DND-41 (cell line): ENCODE data around the gene PIEZO2.

Source experiments
- CTCF ChIP-seq: IDR thresholded peaks from 2 replicates; pipeline ENCODE4 v1.5.1; 2012; ENCODE audit warnings: borderline replicate concordance, low read length, moderate library complexity, mild to moderate bottlenecking; ENCODE audit not compliant: poor library complexity, severe bottlenecking; ENCODE audit errors: extremely low read depth
- EZH2 ChIP-seq: IDR thresholded peaks from 3 replicates; pipeline ENCODE4 v1.6.1; 2012; ENCODE audit warnings: borderline replicate concordance, low read depth, mild to moderate bottlenecking, moderate library complexity, low read length, inconsistent platforms; ENCODE audit not compliant: severe bottlenecking

GRCh38 chr18:11037533-11038240 is 111.7 kb downstream of the PIEZO2 start:
- TF ChIP-seq CTCF (no peak), EZH2 (no peak)
